ENCODE results near the gene FBXO21. TPM values are rescaled to one million over a fixed set of nuclear protein-coding genes. Genes with fewer than 3 reads are reported as not detected.

The FBXO21 gene
- total and polyA plus RNA-seq, 4 donors, result 9.7 to 111 (median 29.4) TPM

GRCh38 chr12:117158911-117159553 lies 31.2 kb downstream of the FBXO21 start:
- WGBS, 2 donors, result 77 to 92% methylated on average over 7 of the region's 7 CpGs

GRCh38 chr12:117158096-117158495 lies 32.2 kb downstream of the FBXO21 start:
- TF ChIP-seq CTCF (IDR thresholded peaks at IDR 0.05; ENCODE audit: control extremely low read depth, extremely low read depth), result no peak
- Histone ChIP-seq H3K9me3 (ENCODE audit: control insufficient read depth in 4 of 4, insufficient read depth in 3 of 4, low read length in 3 of 4) (no peaks in the 10 kb centered on the region), H3K36me3 (ENCODE audit: control insufficient read depth in 4 of 4, insufficient read depth in 4 of 4, low read length in 4 of 4) (peaks cover 32 to 59% (median 40%) of the 10 kb centered on the region in 4 donors), H3K4me3 (no peak overlapping the region), H3K27ac (ENCODE audit: low read depth in 1 of 2, low read length in 1 of 2) (no peak overlapping the region), H3K9ac (ENCODE audit: insufficient read depth in 1 of 2, low read length in 2 of 2) (no peak overlapping the region), H3K27me3 (ENCODE audit: control insufficient read depth in 3 of 3, insufficient read depth in 3 of 3, low read length in 2 of 3) (no peaks in the 10 kb centered on the region), H3K4me1 (ENCODE audit: control insufficient read depth in 5 of 5, insufficient read depth in 5 of 5, low read length in 5 of 5) (no peaks in the 10 kb centered on the region)
- ATAC-seq (ENCODE audit: insufficient read depth, low FRiP score) (no peak), DNase-seq (no peak)
- 89 to 94% methylated on average over 11 of the region's 11 CpGs for WGBS, 2 donors

More at GRCh38 chr12:117158911-117159553, 31.2 kb downstream of the FBXO21 start:
- no peak for TF ChIP-seq CTCF (IDR thresholded peaks at IDR 0.05; ENCODE audit: control extremely low read depth, extremely low read depth)
- Histone ChIP-seq H3K4me3 (no peak overlapping the region), H3K27ac (ENCODE audit: low read depth in 1 of 2, low read length in 1 of 2) (no peak overlapping the region), H3K9me3 (ENCODE audit: control insufficient read depth in 4 of 4, insufficient read depth in 3 of 4, low read length in 3 of 4) (no peaks in the 10 kb centered on the region), H3K36me3 (ENCODE audit: control insufficient read depth in 4 of 4, insufficient read depth in 4 of 4, low read length in 4 of 4) (peaks cover 34 to 60% (median 42%) of the 10 kb centered on the region in 4 donors), H3K4me1 (ENCODE audit: control insufficient read depth in 5 of 5, insufficient read depth in 5 of 5, low read length in 5 of 5) (no peaks in the 10 kb centered on the region), H3K9ac (ENCODE audit: insufficient read depth in 1 of 2, low read length in 2 of 2) (no peak overlapping the region), H3K27me3 (ENCODE audit: control insufficient read depth in 3 of 3, insufficient read depth in 3 of 3, low read length in 2 of 3) (no peaks in the 10 kb centered on the region)
- no peak for DNase-seq
- ATAC-seq (ENCODE audit: insufficient read depth, low FRiP score), result no peak

GRCh38 chr12:117155278-117156060 lies 34.8 kb downstream of the FBXO21 start:
- Histone ChIP-seq H3K4me3 (no peak overlapping the region), H3K9ac (ENCODE audit: insufficient read depth in 1 of 2, low read length in 2 of 2) (no peak overlapping the region), H3K9me3 (ENCODE audit: control insufficient read depth in 4 of 4, insufficient read depth in 3 of 4, low read length in 3 of 4) (no peaks in the 10 kb centered on the region), H3K27ac (ENCODE audit: low read depth in 1 of 2, low read length in 1 of 2) (no peak overlapping the region), H3K4me1 (ENCODE audit: control insufficient read depth in 5 of 5, insufficient read depth in 5 of 5, low read length in 5 of 5) (peaks cover 0 to 4% (median 0%) of the 10 kb centered on the region in 5 donors), H3K36me3 (ENCODE audit: control insufficient read depth in 4 of 4, insufficient read depth in 4 of 4, low read length in 4 of 4) (peaks cover 22 to 48% (median 26%) of the 10 kb centered on the region in 4 donors), H3K27me3 (ENCODE audit: control insufficient read depth in 3 of 3, insufficient read depth in 3 of 3, low read length in 2 of 3) (no peaks in the 10 kb centered on the region)
- no peak for TF ChIP-seq CTCF (IDR thresholded peaks at IDR 0.05; ENCODE audit: control extremely low read depth, extremely low read depth)
- ATAC-seq (ENCODE audit: insufficient read depth, low FRiP score), result peak; percentile 83
- 83 to 85% methylated on average over 41 to 47 of the region's 47 CpGs for WGBS, 2 donors
- DNase-seq, result peak; percentile 13 to 58 (median 41)

All from lung (tissue), 12 donors.